GM18502 (cell line): ENCODE data around the gene TPSAB1.

ENCODE experiments used
- ATAC-seq: cut with Tn5 transposase; IDR thresholded peaks from one replicate; pipeline ENCODE4 v1.9.1; 2021; ENCODE audit warnings: mild to moderate bottlenecking; ENCODE audit not compliant: unreplicated experiment, poor library complexity

The TPSAB1 gene

DNA sequence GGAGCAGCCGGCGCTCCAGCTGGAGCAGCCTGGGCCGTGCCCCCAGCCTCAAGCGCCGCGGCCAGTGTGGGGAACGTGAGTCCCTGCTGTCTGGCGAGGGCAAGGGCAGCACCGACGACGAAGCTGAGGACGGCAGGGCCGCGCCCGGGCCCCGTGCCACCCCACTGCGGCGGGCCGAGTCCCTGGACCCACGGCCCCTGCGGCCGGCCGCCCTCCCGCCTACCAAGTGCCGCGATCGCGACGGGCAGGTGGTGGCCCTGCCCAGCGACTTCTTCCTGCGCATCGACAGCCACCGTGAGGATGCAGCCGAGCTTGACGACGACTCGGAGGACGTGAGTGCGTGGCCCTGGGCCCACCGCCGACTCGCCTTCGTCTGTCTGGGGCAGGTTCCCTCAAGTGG is 31.4 kb upstream of the TPSAB1 start:
- no peak for ATAC-seq

GRCh38 chr16:1210461-1210860 is 30.0 kb upstream of the TPSAB1 start:
- no peak for ATAC-seq

- no peak for ATAC-seq
Observed at GRCh38 chr16:1211451-1212268, 28.8 kb upstream of the TPSAB1 start.

GRCh38 chr16:1212616-1213194 is 27.8 kb upstream of the TPSAB1 start:
- ATAC-seq, result no peak

DNA sequence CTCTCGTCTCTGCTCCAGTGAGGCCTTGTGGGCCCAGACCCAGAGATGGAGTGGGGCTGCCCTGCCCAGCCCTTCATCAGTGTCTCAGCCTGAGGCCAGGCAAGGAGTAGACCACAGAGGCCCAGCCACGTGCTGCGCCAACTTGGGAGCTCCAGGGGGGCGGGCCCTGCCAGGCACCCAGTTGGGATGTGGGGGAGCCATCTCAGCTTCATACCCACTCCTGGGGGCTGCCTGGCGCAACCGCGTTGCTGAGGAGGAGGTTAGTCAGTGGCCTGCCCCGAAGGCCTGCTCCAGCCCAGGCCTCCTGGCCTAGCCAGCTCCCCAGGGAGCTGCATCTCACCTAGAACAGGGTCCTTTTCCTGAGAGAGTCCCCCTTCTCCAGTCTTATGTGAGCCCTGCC is 27.3 kb upstream of the TPSAB1 start:
- ATAC-seq, result no peak

DNA sequence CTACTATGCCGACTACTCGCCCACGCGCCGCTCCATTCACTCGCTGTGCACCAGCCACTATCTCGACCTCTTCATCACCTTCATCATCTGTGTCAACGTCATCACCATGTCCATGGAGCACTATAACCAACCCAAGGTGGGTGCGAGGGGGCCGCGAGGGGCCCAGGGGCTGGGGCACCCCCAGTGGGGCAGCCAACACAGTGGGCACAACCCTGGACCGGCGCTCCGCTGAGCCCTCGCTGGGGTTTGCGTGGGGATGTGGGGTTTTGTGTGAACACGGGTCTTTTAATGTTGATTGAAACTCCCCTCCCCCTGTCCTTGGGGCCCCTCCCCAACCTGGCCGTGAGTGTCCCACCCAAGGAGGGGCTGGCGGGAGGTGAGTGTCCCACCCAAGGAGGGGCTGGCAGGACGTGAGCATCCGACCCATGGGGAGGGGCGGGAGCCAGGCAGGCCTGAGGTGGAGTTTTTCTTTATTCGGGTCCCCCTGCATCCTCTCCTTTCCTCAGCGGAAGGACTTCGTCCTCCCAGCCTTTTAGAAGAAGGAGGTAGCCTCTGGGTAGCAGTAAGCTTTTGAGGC is 26.6 kb upstream of the TPSAB1 start:
- no peak for ATAC-seq

- ATAC-seq, result no peak
Observed at GRCh38 chr16:1214719-1215118, 25.8 kb upstream of the TPSAB1 start.

- no peak for ATAC-seq
Observed at GRCh38 chr16:1215574-1216295, 24.8 kb upstream of the TPSAB1 start.

- no peak for ATAC-seq
Observed at GRCh38 chr16:1216296-1216619, 24.2 kb upstream of the TPSAB1 start.

- ATAC-seq, result no peak
Observed at GRCh38 chr16:1216681-1217400, 23.7 kb upstream of the TPSAB1 start.

GRCh38 chr16:1217526-1217925 is 23.0 kb upstream of the TPSAB1 start:
- no peak for ATAC-seq

DNA sequence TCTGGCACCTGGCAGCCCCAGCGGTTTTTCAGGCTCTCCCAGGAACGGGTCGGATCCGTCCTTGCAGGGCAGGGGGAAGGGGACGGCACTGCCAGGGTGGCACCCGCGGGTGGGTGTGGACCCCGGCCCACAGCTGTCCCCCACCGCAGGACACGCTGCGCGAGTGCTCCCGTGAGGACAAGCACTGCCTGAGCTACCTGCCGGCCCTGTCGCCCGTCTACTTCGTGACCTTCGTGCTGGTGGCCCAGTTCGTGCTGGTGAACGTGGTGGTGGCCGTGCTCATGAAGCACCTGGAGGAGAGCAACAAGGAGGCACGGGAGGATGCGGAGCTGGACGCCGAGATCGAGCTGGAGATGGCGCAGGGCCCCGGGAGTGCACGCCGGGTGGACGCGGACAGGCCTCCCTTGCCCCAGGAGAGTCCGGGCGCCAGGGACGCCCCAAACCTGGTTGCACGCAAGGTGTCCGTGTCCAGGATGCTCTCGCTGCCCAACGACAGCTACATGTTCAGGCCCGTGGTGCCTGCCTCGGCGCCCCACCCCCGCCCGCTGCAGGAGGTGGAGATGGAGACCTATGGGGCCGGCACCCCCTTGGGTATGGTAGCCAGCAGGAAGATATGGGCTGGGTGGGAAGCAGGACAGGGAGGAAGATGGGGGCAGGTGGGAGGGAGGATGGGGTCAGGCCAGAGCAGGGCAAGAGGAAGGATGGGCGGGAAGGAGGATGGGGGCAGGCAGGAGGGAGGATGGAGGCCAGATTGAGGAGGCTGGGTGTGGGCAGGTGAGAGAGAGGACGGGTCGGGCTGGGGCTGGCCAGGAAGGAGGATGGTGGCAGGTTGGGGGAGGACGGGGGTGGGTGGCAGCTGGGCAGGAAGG is 22.2 kb upstream of the TPSAB1 start:
- no peak for ATAC-seq

DNA sequence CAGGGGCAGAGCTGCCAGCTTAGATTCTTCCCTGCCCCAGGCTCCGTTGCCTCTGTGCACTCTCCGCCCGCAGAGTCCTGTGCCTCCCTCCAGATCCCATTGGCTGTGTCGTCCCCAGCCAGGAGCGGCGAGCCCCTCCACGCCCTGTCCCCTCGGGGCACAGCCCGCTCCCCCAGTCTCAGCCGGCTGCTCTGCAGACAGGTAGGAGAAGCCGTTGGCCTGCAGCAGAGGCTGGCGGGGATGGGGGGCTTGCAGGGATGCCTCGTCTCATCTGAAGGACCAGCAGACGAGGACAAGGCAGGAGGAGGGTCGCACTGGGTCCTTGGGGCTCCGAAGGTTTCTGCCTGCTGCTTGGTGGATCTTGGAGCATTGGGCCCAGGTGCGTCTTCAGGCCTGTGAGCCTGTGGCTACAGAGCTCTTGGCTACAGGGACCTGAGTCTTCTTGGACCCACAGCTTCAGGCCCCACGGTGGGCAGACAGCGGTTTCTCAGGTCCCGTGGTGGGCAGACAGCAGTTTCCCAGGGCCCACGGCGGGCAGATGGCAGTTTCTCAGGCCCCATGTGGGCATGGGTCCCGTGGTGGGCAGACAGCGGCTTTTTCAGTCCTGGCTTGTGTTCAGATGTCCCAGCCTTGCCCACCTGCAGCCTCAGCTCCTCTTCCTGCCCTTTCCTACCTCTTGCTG is 21.4 kb upstream of the TPSAB1 start:
- no peak for ATAC-seq

- no peak for ATAC-seq
Observed at GRCh38 chr16:1220098-1220728, 20.3 kb upstream of the TPSAB1 start.

DNA sequence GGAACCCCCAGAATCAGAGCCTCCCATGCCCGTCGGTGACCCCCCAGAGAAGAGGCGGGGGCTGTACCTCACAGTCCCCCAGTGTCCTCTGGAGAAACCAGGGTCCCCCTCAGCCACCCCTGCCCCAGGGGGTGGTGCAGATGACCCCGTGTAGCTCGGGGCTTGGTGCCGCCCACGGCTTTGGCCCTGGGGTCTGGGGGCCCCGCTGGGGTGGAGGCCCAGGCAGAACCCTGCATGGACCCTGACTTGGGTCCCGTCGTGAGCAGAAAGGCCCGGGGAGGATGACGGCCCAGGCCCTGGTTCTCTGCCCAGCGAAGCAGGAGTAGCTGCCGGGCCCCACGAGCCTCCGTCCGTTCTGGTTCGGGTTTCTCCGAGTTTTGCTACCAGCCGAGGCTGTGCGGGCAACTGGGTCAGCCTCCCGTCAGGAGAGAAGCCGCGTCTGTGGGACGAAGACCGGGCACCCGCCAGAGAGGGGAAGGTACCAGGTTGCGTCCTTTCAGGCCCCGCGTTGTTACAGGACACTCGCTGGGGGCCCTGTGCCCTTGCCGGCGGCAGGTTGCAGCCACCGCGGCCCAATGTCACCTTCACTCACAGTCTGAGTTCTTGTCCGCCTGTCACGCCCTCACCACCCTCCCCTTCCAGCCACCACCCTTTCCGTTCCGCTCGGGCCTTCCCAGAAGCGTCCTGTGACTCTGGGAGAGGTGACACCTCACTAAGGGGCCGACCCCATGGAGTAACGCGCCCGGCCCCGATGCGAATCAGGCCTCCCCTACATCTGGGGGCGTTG is 19.5 kb upstream of the TPSAB1 start:
- ATAC-seq, result no peak

- ATAC-seq, result no peak
Observed at GRCh38 chr16:1221628-1222552, 18.6 kb upstream of the TPSAB1 start.
